Measurements from ENCODE around the gene OSBPL5. TPM values are rescaled to one million over a fixed set of nuclear protein-coding genes. Genes with fewer than 3 reads are reported as not detected.

OSBPL5 gene
- total and polyA plus RNA-seq, 2 donors from 2014 or later: 8.5 to 63.0 TPM

- peaks cover 2% of the 10 kb centered on the region for H3K27me3 ChIP-seq (ENCODE audit: control insufficient read depth, insufficient read depth, low read length)
- intact Hi-C loops (cut with DNase I): no loop called here
- H3K9ac ChIP-seq (ENCODE audit: low read length in 3 of 3): no peak overlapping the region
- no peak overlapping the region for H3K27ac ChIP-seq (ENCODE audit: low read depth in 2 of 2, low read length in 2 of 2)
- no peak for TF ChIP-seq CTCF (IDR thresholded peaks at IDR 0.05; ENCODE audit: borderline replicate concordance, extremely low read depth, insufficient read depth)
- no peak overlapping the region for H3K4me3 ChIP-seq (ENCODE audit: low read length in 3 of 3)
- H3K36me3 ChIP-seq (ENCODE audit: control insufficient read depth in 2 of 3, insufficient read depth in 3 of 3, low read length in 3 of 3): no peaks in the 10 kb centered on the region
- H3K4me1 ChIP-seq (ENCODE audit: control insufficient read depth in 2 of 3, insufficient read depth in 2 of 3, low read depth in 1 of 3, low read length in 3 of 3): peaks cover 0 to 5% (median 0%) of the 10 kb centered on the region in 3 donors
- DNase-seq (peak in 2 of 5 donors; percentile 38 to 59), FAIRE-seq (no peak)
- no peaks in the 10 kb centered on the region for H3K9me3 ChIP-seq (ENCODE audit: control insufficient read depth in 2 of 3, insufficient read depth in 1 of 3, low read length in 3 of 3)
Measured at GRCh38 chr11:3204141-3205015, 39.3 kb upstream of the OSBPL5 start.

- no peak for TF ChIP-seq CTCF (IDR thresholded peaks at IDR 0.05; ENCODE audit: borderline replicate concordance, extremely low read depth, insufficient read depth)
- intact Hi-C loops (cut with DNase I): no loop called here
- no peaks in the 10 kb centered on the region for H3K36me3 ChIP-seq (ENCODE audit: control insufficient read depth in 2 of 3, insufficient read depth in 3 of 3, low read length in 3 of 3)
- peaks cover 2% of the 10 kb centered on the region for H3K27me3 ChIP-seq (ENCODE audit: control insufficient read depth, insufficient read depth, low read length)
- H3K27ac ChIP-seq (ENCODE audit: low read depth in 2 of 2, low read length in 2 of 2): no peak overlapping the region
- no peak overlapping the region for H3K4me3 ChIP-seq (ENCODE audit: low read length in 3 of 3)
- DNase-seq (peak; percentile 67 to 76 (median 68)), FAIRE-seq (no peak)
- H3K4me1 ChIP-seq (ENCODE audit: control insufficient read depth in 2 of 3, insufficient read depth in 2 of 3, low read depth in 1 of 3, low read length in 3 of 3): peaks cover 0 to 5% (median 0%) of the 10 kb centered on the region in 3 donors
- no peak overlapping the region for H3K9ac ChIP-seq (ENCODE audit: low read length in 3 of 3)
- H3K9me3 ChIP-seq (ENCODE audit: control insufficient read depth in 2 of 3, insufficient read depth in 1 of 3, low read length in 3 of 3): no peaks in the 10 kb centered on the region
Measured at GRCh38 chr11:3203221-3204043, 38.3 kb upstream of the OSBPL5 start.

GRCh38 chr11:3202759-3203158, 37.6 kb upstream of the OSBPL5 start:
- Histone ChIP-seq H3K4me1 (ENCODE audit: control insufficient read depth in 2 of 3, insufficient read depth in 2 of 3, low read depth in 1 of 3, low read length in 3 of 3) (peaks cover 0 to 5% (median 0%) of the 10 kb centered on the region in 3 donors), H3K9ac (ENCODE audit: low read length in 3 of 3) (no peak overlapping the region), H3K36me3 (ENCODE audit: control insufficient read depth in 2 of 3, insufficient read depth in 3 of 3, low read length in 3 of 3) (no peaks in the 10 kb centered on the region), H3K27me3 (ENCODE audit: control insufficient read depth, insufficient read depth, low read length) (peaks cover 2% of the 10 kb centered on the region), H3K9me3 (ENCODE audit: control insufficient read depth in 2 of 3, insufficient read depth in 1 of 3, low read length in 3 of 3) (no peaks in the 10 kb centered on the region), H3K27ac (ENCODE audit: low read depth in 2 of 2, low read length in 2 of 2) (no peak overlapping the region), H3K4me3 (ENCODE audit: low read length in 3 of 3) (no peak overlapping the region)
- intact Hi-C loops (cut with DNase I): no loop called here
- peak in 2 of 5 donors; percentile 39 to 64 for DNase-seq
- FAIRE-seq: no peak
- no peak for TF ChIP-seq CTCF (IDR thresholded peaks at IDR 0.05; ENCODE audit: borderline replicate concordance, extremely low read depth, insufficient read depth)
